KMS-11 (cell line): Measurements from ENCODE around the gene DNMT3A.

Experiments used
- H2AFZ ChIP-seq: fragments of 200-600 bp; sonication (generic); 2 replicates; pipeline ENCODE4 v1.6.1; 2016; ENCODE audit warnings: antibody characterized with exemption, mixed run types, low read depth
- H3K27ac ChIP-seq: fragments of 200-600 bp; sonication (generic); 2 replicates; pipeline ENCODE4 v1.6.1; 2016; ENCODE audit warnings: mild to moderate bottlenecking, mixed run types
- H3K27me3 ChIP-seq: fragments of 200-600 bp; sonication (generic); 2 replicates; pipeline ENCODE4 v1.6.1; 2017; ENCODE audit warnings: mild to moderate bottlenecking, low read depth, mixed run types, moderate library complexity; ENCODE audit not compliant: insufficient read depth
- H3K36me3 ChIP-seq: fragments of 200-600 bp; sonication (generic); 2 replicates; pipeline ENCODE4 v1.6.1; 2017; ENCODE audit warnings: mild to moderate bottlenecking, mixed run types; ENCODE audit not compliant: insufficient read depth
- H3K4me1 ChIP-seq: fragments of 200-600 bp; sonication (generic); 2 replicates; pipeline ENCODE4 v1.6.1; 2016; ENCODE audit warnings: mild to moderate bottlenecking, low read depth, mixed run types; ENCODE audit not compliant: poor library complexity, severe bottlenecking
- H3K4me2 ChIP-seq: fragments of 200-600 bp; sonication (generic); 2 replicates; pipeline ENCODE4 v1.7.0; 2016; ENCODE audit warnings: mild to moderate bottlenecking, mixed run types
- H3K4me3 ChIP-seq: fragments of 200-600 bp; sonication (generic); IDR thresholded peaks from 2 replicates; pipeline ENCODE4 v1.6.1; 2017; ENCODE audit warnings: low read depth, low read length, mixed read lengths; ENCODE audit not compliant: insufficient read depth
- H3K79me2 ChIP-seq: fragments of 200-600 bp; sonication (generic); 2 replicates; pipeline ENCODE4 v1.6.1; 2016; ENCODE audit warnings: low read depth, mixed run types; ENCODE audit not compliant: insufficient read depth
- H3K9ac ChIP-seq: fragments of 200-600 bp; sonication (generic); 2 replicates; pipeline ENCODE4 v1.6.1; 2016; ENCODE audit warnings: mild to moderate bottlenecking, mixed run types
- H4K20me1 ChIP-seq: fragments of 200-600 bp; sonication (generic); 2 replicates; pipeline ENCODE4 v1.6.1; 2016; ENCODE audit warnings: mild to moderate bottlenecking, mixed run types; ENCODE audit not compliant: insufficient read depth
- TF ChIP-seq, protein P1 (sequence below): fragments of 200-600 bp; sonication (generic); conservative IDR thresholded peaks from 2 replicates; pipeline ENCODE4 v1.6.1; 2017; ENCODE audit warnings: low read depth, mild to moderate bottlenecking, antibody characterized with exemption, low read length, moderate library complexity, mixed read lengths

DNMT3A gene

DNA sequence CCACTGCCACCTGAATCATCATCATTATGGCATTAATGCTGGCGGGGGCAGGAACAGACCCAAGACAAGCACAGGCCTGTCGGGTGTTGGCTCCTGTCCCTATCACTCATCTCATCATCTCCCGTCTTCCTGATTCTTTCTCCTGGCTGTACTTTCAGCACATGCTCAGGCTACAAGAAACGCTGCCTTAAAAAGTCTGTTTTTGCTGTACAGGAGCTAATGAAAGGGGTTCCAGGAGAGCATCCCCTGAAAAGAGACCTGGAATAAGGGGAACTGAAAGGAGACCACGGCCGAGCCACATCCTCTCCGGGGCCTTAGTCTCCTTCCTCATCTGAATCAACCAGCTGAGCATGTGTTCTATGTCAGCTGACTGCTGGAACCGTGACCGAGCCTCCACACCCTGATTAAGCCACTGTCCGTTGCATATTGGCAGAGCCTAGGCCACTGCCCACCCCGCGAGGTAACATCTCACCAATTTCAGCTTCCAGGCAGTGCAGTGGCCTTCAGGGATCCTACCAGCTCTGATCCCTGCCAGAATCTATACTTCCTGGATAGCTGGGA, 62.6 kb downstream of the DNMT3A start:
- H3K9ac ChIP-seq, result no peak overlapping the region
- H3K27me3 ChIP-seq, result no peaks in the 10 kb centered on the region
- no peak overlapping the region for H3K27ac ChIP-seq
- no peaks in the 10 kb centered on the region for H4K20me1 ChIP-seq
- TF ChIP-seq, protein P1, sequence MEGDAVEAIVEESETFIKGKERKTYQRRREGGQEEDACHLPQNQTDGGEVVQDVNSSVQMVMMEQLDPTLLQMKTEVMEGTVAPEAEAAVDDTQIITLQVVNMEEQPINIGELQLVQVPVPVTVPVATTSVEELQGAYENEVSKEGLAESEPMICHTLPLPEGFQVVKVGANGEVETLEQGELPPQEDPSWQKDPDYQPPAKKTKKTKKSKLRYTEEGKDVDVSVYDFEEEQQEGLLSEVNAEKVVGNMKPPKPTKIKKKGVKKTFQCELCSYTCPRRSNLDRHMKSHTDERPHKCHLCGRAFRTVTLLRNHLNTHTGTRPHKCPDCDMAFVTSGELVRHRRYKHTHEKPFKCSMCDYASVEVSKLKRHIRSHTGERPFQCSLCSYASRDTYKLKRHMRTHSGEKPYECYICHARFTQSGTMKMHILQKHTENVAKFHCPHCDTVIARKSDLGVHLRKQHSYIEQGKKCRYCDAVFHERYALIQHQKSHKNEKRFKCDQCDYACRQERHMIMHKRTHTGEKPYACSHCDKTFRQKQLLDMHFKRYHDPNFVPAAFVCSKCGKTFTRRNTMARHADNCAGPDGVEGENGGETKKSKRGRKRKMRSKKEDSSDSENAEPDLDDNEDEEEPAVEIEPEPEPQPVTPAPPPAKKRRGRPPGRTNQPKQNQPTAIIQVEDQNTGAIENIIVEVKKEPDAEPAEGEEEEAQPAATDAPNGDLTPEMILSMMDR, result no peak
- peaks cover 26% of the 10 kb centered on the region for H3K4me1 ChIP-seq
- no peak overlapping the region for H3K4me3 ChIP-seq
- H3K79me2 ChIP-seq, result no peaks in the 10 kb centered on the region
- H2AFZ ChIP-seq, result no peak overlapping the region
- H3K36me3 ChIP-seq, result no peaks in the 10 kb centered on the region
- H3K4me2 ChIP-seq, result no peak overlapping the region

DNA sequence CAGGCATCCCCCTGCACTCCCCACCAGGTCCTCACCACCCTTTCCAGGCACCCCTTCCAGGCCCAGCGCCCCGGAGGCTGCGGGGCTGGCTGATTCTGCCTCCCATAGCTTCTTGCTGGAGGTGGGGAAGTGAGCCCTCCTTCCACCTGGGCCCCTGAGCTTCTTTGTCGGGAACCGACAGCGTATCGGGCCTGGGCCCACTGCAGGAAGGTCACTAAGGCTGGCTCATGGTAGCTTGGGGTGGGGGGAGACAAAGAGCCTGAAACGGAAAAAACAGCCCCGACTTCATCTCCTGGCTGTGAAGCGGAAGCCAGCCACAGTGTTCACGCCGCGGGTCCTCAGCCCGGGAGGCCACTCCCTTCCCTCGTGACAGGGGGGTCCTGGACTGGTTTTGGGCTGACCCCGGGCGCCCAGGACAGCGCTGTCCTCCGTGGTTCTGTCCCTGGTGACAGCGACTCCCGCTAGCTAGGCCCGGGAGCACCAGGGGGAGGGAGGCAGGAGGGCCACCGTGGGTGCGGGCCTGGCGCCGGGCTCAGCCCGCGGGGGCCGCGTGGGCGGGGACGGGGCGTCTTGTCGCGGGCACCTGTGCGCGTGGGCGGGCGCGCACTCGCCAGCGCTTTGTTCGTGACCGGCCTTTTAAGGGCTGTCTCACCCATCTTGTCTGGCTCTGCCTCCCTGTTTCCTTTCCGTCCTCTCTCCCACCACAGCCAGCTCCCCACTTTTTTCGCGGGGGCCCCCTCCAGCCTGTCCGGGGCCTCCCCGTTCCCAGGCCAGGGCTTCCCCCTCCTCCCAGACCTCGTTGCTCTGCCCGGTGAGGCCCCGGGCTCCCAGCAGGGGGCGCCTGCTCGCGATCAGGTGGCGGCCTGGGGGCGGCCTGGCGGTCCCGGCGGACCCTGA, 64.9 kb downstream of the DNMT3A start:
- Histone ChIP-seq H3K27me3 (no peaks in the 10 kb centered on the region), H2AFZ (no peak overlapping the region), H3K4me3 (no peak overlapping the region), H3K36me3 (no peaks in the 10 kb centered on the region), H3K9ac (no peak overlapping the region), H3K4me1 (peaks cover 16% of the 10 kb centered on the region), H3K27ac (no peak overlapping the region), H4K20me1 (no peaks in the 10 kb centered on the region), H3K4me2 (no peak overlapping the region), H3K79me2 (no peaks in the 10 kb centered on the region)
- TF ChIP-seq, protein P1, result 0 out of 2 replicates have a peak, but pooled peaks have one; percentile 25

DNA sequence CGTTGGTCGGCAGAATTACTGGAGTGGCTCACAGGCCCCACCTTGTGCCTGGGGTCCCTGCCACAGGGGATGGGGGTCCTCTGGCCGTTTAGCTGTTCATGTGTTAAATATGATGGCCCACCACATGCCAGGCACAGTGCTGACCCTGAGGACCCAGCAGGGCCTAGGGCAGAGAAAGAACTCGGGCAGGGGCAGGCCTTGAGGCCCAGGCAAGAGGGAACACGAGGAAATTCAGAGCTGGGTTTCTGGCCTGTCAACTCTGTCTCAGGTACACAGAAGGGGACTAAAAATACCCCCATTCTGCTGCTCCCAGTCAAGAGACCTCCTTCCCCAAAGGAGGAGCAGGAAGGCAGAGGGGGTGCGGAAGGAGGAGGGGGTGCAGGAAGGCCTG, 66.2 kb downstream of the DNMT3A start:
- Histone ChIP-seq H3K27ac (no peak overlapping the region), H3K4me1 (peaks cover 3% of the 10 kb centered on the region), H3K4me2 (no peak overlapping the region)

DNA sequence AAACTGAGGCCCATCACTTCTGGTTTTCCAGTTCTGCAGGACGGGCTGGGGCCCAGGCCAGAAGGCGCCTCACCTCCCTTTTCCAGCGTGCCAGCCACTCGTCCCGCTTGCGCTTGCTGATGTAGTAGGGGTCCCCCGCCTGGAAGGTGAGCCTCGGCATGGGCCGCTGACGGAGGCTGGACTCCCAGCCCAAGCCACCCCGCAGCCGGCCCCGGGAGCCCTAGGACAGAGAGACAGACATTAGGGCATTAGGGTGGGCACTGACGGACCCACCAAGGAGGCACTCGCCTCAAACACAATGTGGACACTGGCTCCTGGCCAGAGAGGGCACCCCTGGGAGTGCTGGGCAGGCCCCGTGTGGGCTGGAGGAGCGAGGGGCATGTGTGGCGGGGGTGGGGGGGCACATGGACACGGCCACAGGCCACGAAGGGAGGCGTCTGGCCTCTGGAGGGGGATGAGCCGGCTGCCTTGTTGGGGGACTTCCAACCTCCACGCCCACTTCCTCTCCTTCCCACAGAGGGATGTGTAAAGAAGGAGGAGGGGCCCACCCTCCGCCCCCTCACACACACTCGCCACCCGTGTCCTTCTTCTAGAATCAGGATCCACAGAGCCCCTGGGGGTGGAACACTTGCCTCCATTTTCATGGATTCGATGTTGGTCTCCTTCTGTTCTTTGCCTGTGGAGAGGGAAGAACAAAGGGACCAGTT, 66.7 kb downstream of the DNMT3A start:
- Histone ChIP-seq H3K79me2 (no peaks in the 10 kb centered on the region), H4K20me1 (no peaks in the 10 kb centered on the region), H3K27ac (no peak overlapping the region), H3K9ac (no peak overlapping the region), H3K4me1 (no peaks in the 10 kb centered on the region), H2AFZ (no peak overlapping the region), H3K27me3 (no peaks in the 10 kb centered on the region), H3K4me3 (no peak overlapping the region), H3K36me3 (no peaks in the 10 kb centered on the region), H3K4me2 (no peak overlapping the region)
- TF ChIP-seq, protein P1, result no peak

More for the DNA sequence above, 66.2 kb downstream of the DNMT3A start:
- H2AFZ ChIP-seq, result no peak overlapping the region
- H3K36me3 ChIP-seq, result no peaks in the 10 kb centered on the region
- no peak overlapping the region for H3K9ac ChIP-seq
- H4K20me1 ChIP-seq, result no peaks in the 10 kb centered on the region
- no peaks in the 10 kb centered on the region for H3K27me3 ChIP-seq
- no peaks in the 10 kb centered on the region for H3K79me2 ChIP-seq
- TF ChIP-seq, protein P1, result no peak
- no peak overlapping the region for H3K4me3 ChIP-seq
